ENCODE data around the gene ABCB10. TPM values are rescaled to one million over a fixed set of nuclear protein-coding genes. Genes with fewer than 3 reads are reported as not detected.
A peak's percentile ranks its signal among the peaks of the same experiment; 100 is the strongest.

Gene ABCB10
- total RNA-seq, 1 donor from 2014 or later, result 16.4 TPM

GRCh38 chr1:229578168-229579058, 19.9 kb upstream of the ABCB10 start:
- no peak for TF ChIP-seq CTCF (IDR thresholded peaks at IDR 0.05; ENCODE audit: unreplicated experiment)
- Mint-ChIP-seq H3K4me3 (no peak overlapping the region), H3K4me1 (peaks cover 16% of the 10 kb centered on the region), H3K9me3 (no peaks in the 10 kb centered on the region), H3K36me3 (no peaks in the 10 kb centered on the region), H3K27ac (peak overlapping the region; percentile 76), H3K27me3 (ENCODE audit: low read depth) (no peaks in the 10 kb centered on the region)
- DNase-seq (ENCODE audit: low spot score in 2 of 2, unreplicated experiment in 2 of 2), result no peak

- DNase-seq (ENCODE audit: low spot score in 2 of 2, unreplicated experiment in 2 of 2), result no peak
- Mint-ChIP-seq H3K36me3 (no peaks in the 10 kb centered on the region), H3K9me3 (no peaks in the 10 kb centered on the region), H3K4me1 (peaks cover 13% of the 10 kb centered on the region), H3K4me3 (no peak overlapping the region), H3K27me3 (ENCODE audit: low read depth) (peaks cover 4% of the 10 kb centered on the region), H3K27ac (no peak overlapping the region)
- TF ChIP-seq CTCF (IDR thresholded peaks at IDR 0.05; ENCODE audit: unreplicated experiment), result no peak
Measured at GRCh38 chr1:229574679-229575442, 16.4 kb upstream of the ABCB10 start.

GRCh38 chr1:229572286-229572685, 13.8 kb upstream of the ABCB10 start:
- no peak overlapping the region for H3K4me3 Mint-ChIP-seq
- no peak for DNase-seq (ENCODE audit: low spot score in 2 of 2, unreplicated experiment in 2 of 2)
- no peaks in the 10 kb centered on the region for H3K4me1 Mint-ChIP-seq

GRCh38 chr1:229570891-229571516, 12.5 kb upstream of the ABCB10 start:
- no peak overlapping the region for H3K4me3 Mint-ChIP-seq
- no peak for TF ChIP-seq CTCF (IDR thresholded peaks at IDR 0.05; ENCODE audit: unreplicated experiment)
- no peaks in the 10 kb centered on the region for H3K36me3 Mint-ChIP-seq
- H3K27me3 Mint-ChIP-seq (ENCODE audit: low read depth), result peaks cover 4% of the 10 kb centered on the region
- no peaks in the 10 kb centered on the region for H3K9me3 Mint-ChIP-seq
- DNase-seq (ENCODE audit: low spot score in 2 of 2, unreplicated experiment in 2 of 2), result no peak
- no peaks in the 10 kb centered on the region for H3K4me1 Mint-ChIP-seq
- no peak overlapping the region for H3K27ac Mint-ChIP-seq

More at GRCh38 chr1:229572286-229572685, 13.8 kb upstream of the ABCB10 start:
- Mint-ChIP-seq H3K9me3 (no peaks in the 10 kb centered on the region), H3K27me3 (ENCODE audit: low read depth) (peaks cover 4% of the 10 kb centered on the region), H3K36me3 (no peaks in the 10 kb centered on the region), H3K27ac (no peak overlapping the region)
- TF ChIP-seq CTCF (IDR thresholded peaks at IDR 0.05; ENCODE audit: unreplicated experiment), result no peak

- H3K27me3 Mint-ChIP-seq (ENCODE audit: low read depth), result peaks cover 4% of the 10 kb centered on the region
- no peak for DNase-seq (ENCODE audit: low spot score in 2 of 2, unreplicated experiment in 2 of 2)
- TF ChIP-seq CTCF (IDR thresholded peaks at IDR 0.05; ENCODE audit: unreplicated experiment), result no peak
- no peaks in the 10 kb centered on the region for H3K36me3 Mint-ChIP-seq
- H3K27ac Mint-ChIP-seq, result no peak overlapping the region
- no peak overlapping the region for H3K4me3 Mint-ChIP-seq
- H3K4me1 Mint-ChIP-seq, result no peaks in the 10 kb centered on the region
- H3K9me3 Mint-ChIP-seq, result no peaks in the 10 kb centered on the region
Measured at GRCh38 chr1:229570305-229570704, 11.8 kb upstream of the ABCB10 start.

Measured in mesothelial cell of epicardium (in vitro differentiated cells).